OCI-LY7 (cell line): ENCODE measurements around the gene SCFD2. TPM values are rescaled to one million over a fixed set of nuclear protein-coding genes. Genes with fewer than 3 reads are reported as not detected.

Experiments
- BruUV-seq: library from RNA; stranded (reverse); fragments of 400-500 nt; replicated peaks from 2 replicates; lab custom pipeline; 2021; lab: Mats Ljungman, UMichigan
- CTCF ChIA-PET: fragments of 300-600 bp; sonication (Branson Sonifier 250); formaldehyde crosslinking; loops from one replicate; lab custom pipeline; 2022; ENCODE audit warnings: antibody characterized with exemption; ENCODE audit not compliant: unreplicated experiment; lab: Charles Lee
- POLR2A ChIA-PET: fragments of 300-600 bp; sonication (Branson Sonifier 250); formaldehyde crosslinking; loops from one replicate; lab custom pipeline; 2022; ENCODE audit warnings: antibody characterized with exemption; lab: Charles Lee
- DNase-seq: peaks from one replicate; pipeline ENCODE4 v3.0.0-alpha.2; 2015; ENCODE audit warnings: low spot score
- H2AFZ ChIP-seq: fragments of 200-600 bp; sonication (generic), shearing (Covaris generic); 2 replicates; pipeline ENCODE4 v1.6.1; 2014; ENCODE audit warnings: mild to moderate bottlenecking, antibody characterized with exemption, low read length, moderate library complexity
- H3K27ac ChIP-seq: fragments of 200-600 bp; sonication (generic); 2 replicates; pipeline ENCODE4 v1.5.1; 2014; ENCODE audit warnings: mixed run types, low read depth, mild to moderate bottlenecking, moderate library complexity, low read length, inconsistent platforms; ENCODE audit not compliant: poor library complexity, severe bottlenecking
- H3K36me3 ChIP-seq: fragments of 200-600 bp; sonication (generic); 2 replicates; pipeline ENCODE4 v1.6.1; 2014; ENCODE audit warnings: mild to moderate bottlenecking, antibody characterized with exemption, low read length, moderate library complexity, mixed read lengths; ENCODE audit not compliant: insufficient read depth
- H3K4me1 ChIP-seq: fragments of 200-600 bp; sonication (generic); 2 replicates; pipeline ENCODE4 v1.5.1; 2014; ENCODE audit warnings: mild to moderate bottlenecking, low read length; ENCODE audit not compliant: insufficient read depth, poor library complexity, severe bottlenecking
- H3K4me2 ChIP-seq: fragments of 200-600 bp; sonication (generic); 2 replicates; pipeline ENCODE4 v1.6.1; 2014; ENCODE audit warnings: mild to moderate bottlenecking, low read length
- H3K4me3 ChIP-seq: fragments of 200-600 bp; sonication (generic); 2 replicates; pipeline ENCODE4 v1.5.1; 2014; ENCODE audit warnings: mild to moderate bottlenecking, low read depth, low read length; ENCODE audit not compliant: poor library complexity, severe bottlenecking
- H3K79me2 ChIP-seq: fragments of 200-600 bp; sonication (generic); 2 replicates; pipeline ENCODE4 v1.6.1; 2016; ENCODE audit warnings: low read depth, mild to moderate bottlenecking, low read length, moderate library complexity, mixed read lengths; ENCODE audit not compliant: insufficient read depth
- H3K9me2 ChIP-seq: fragments of 200-600 bp; sonication (generic); 2 replicates; pipeline ENCODE4 v1.6.1; 2016; ENCODE audit warnings: mild to moderate bottlenecking, low read length, mixed read lengths; ENCODE audit not compliant: insufficient read depth
- H3K9me3 ChIP-seq: fragments of 200-600 bp; sonication (generic); 2 replicates; pipeline ENCODE4 v1.6.1; 2014; ENCODE audit warnings: mild to moderate bottlenecking, mixed run types, low read length, mixed read lengths
- H4K20me1 ChIP-seq: fragments of 200-600 bp; sonication (generic); 2 replicates; pipeline ENCODE4 v1.6.1; 2014; ENCODE audit warnings: mild to moderate bottlenecking, antibody characterized with exemption, low read length, moderate library complexity, mixed read lengths; ENCODE audit not compliant: insufficient read depth
- CTCF ChIP-seq: fragments of 200-600 bp; sonication (generic); conservative IDR thresholded peaks from 2 replicates; pipeline ENCODE4 v1.5.1; 2014; ENCODE audit warnings: mild to moderate bottlenecking, antibody characterized with exemption, low read length, moderate library complexity, mixed read lengths
- EZH2phosphoT487 ChIP-seq: fragments of 200-600 bp; sonication (generic); IDR thresholded peaks from 2 replicates; pipeline ENCODE4 v1.6.1; 2018; ENCODE audit warnings: low read depth, borderline replicate concordance, mild to moderate bottlenecking, mixed run types, antibody characterized with exemption, low read length, moderate library complexity, mixed read lengths
- intact Hi-C: fragments of 100-400 bp; cut with micrococcal nuclease; formaldehyde crosslinking; loops from one replicate; pipeline ENCODE4 v1.10.0; 2022; ENCODE audit not compliant: unreplicated experiment
- total RNA-seq, 2 experiments: library from RNA; depleted of rRNA in 1 of 2; stranded (reverse); fragments of >200 nt in 1 of 2; shearing (Covaris generic) in 1 of 2; gene quantifications; 2 replicates each; pipeline ENCODE4 v1.2.3, GENCODE V29; 2014 to 2022

Gene SCFD2
- total RNA-seq, 2 experiments from 2014 or later, result 27.2 to 52.0 TPM

GRCh38 chr4:52891743-52892142 lies 474.1 kb downstream of the SCFD2 start:
- TF ChIP-seq EZH2phosphoT487 (no peak), CTCF (no peak)
- Histone ChIP-seq H3K36me3 (no peaks in the 10 kb centered on the region), H3K27ac (no peak overlapping the region), H3K9me2 (no peaks in the 10 kb centered on the region), H3K4me2 (no peak overlapping the region), H3K4me1 (no peaks in the 10 kb centered on the region), H3K9me3 (no peaks in the 10 kb centered on the region), H2AFZ (no peak overlapping the region), H3K4me3 (no peak overlapping the region), H4K20me1 (no peaks in the 10 kb centered on the region), H3K79me2 (no peaks in the 10 kb centered on the region)
- intact Hi-C loops, result no loop called here
- DNase-seq, result no peak
- ChIA-PET POLR2A (interaction anchor here (0.6 kb wide), 1 partner anchor 423 kb away, joined by 3 read pairs; no protein-coding TSS in a partner anchor), CTCF (no interaction called here)
- no TSS peak for BruUV-seq

- Histone ChIP-seq H3K27ac (no peak overlapping the region), H3K4me3 (no peak overlapping the region), H3K36me3 (no peaks in the 10 kb centered on the region), H4K20me1 (no peaks in the 10 kb centered on the region), H3K9me3 (no peaks in the 10 kb centered on the region), H2AFZ (no peak overlapping the region), H3K4me1 (no peaks in the 10 kb centered on the region), H3K79me2 (no peaks in the 10 kb centered on the region), H3K4me2 (no peak overlapping the region), H3K9me2 (no peaks in the 10 kb centered on the region)
- intact Hi-C loops, result no loop called here
- DNase-seq, result no peak
- POLR2A ChIA-PET, result no interaction called here
- CTCF ChIA-PET, result no interaction called here
- no TSS peak for BruUV-seq
- TF ChIP-seq CTCF, result no peak
- TF ChIP-seq EZH2phosphoT487, result no peak
Observed at GRCh38 chr4:52890521-52890791, 475.4 kb downstream of the SCFD2 start.

- Histone ChIP-seq H4K20me1 (no peaks in the 10 kb centered on the region), H3K4me1 (no peaks in the 10 kb centered on the region), H3K4me3 (no peak overlapping the region), H2AFZ (no peak overlapping the region), H3K27ac (no peak overlapping the region), H3K36me3 (no peaks in the 10 kb centered on the region), H3K79me2 (no peaks in the 10 kb centered on the region), H3K9me2 (no peaks in the 10 kb centered on the region), H3K4me2 (no peak overlapping the region), H3K9me3 (no peaks in the 10 kb centered on the region)
- ChIA-PET CTCF (no interaction called here), POLR2A (no interaction called here)
- DNase-seq, result no peak
- intact Hi-C loops, result no loop called here
- no peak for TF ChIP-seq CTCF
- no peak for TF ChIP-seq EZH2phosphoT487
- no TSS peak for BruUV-seq
Observed at GRCh38 chr4:52889778-52890520, 475.9 kb downstream of the SCFD2 start.
